Omental fat pad (tissue), 4 donors: ENCODE data around the gene TOX3. TPM values are rescaled to one million over a fixed set of nuclear protein-coding genes. Genes with fewer than 3 reads are reported as not detected.

ENCODE experiments used
- ATAC-seq: fragments of 150-250 bp; one replicate; pipeline ENCODE4 v1.9.1; 2016; ENCODE audit warnings: mild to moderate bottlenecking, moderate library complexity; ENCODE audit not compliant: low FRiP score
- DNase-seq: peaks from one replicate; pipeline ENCODE4 v3.0.0-alpha.2; 2019; ENCODE audit warnings: low spot score
- CTCF ChIP-seq, 3 donors: fragments of 450-650 bp; IDR thresholded peaks; one replicate each; pipeline ENCODE4 v1.5.1; 2016 to 2017; ENCODE audit warnings: antibody characterized with exemption in 3 of 3, mild to moderate bottlenecking in 3 of 3, moderate library complexity in 2 of 3
- total RNA-seq, 4 donors: library from RNA; depleted of rRNA; stranded (reverse); fragments of >200 nt; gene quantifications; one replicate each; pipeline ENCODE4 v1.1.0, GENCODE V29; 2016

Gene TOX3
- total RNA-seq, 4 donors from 2014 or later = 1.0 TPM; not detected in 3

GRCh38 chr16:52433643-52434042 lies 113.3 kb downstream of the TOX3 start:
- no peak for TF ChIP-seq CTCF (IDR thresholded peaks at IDR 0.05)
- DNase-seq (no peak), ATAC-seq (no peak)

GRCh38 chr16:52424591-52424990 lies 122.4 kb downstream of the TOX3 start:
- DNase-seq (no peak), ATAC-seq (no peak)
- no peak for TF ChIP-seq CTCF (IDR thresholded peaks at IDR 0.05)

GRCh38 chr16:52422307-52422706 lies 124.6 kb downstream of the TOX3 start:
- TF ChIP-seq CTCF (IDR thresholded peaks at IDR 0.05) = no peak
- ATAC-seq (no peak), DNase-seq (no peak)

- no peak for ATAC-seq
- DNase-seq = no peak
- no peak for TF ChIP-seq CTCF (IDR thresholded peaks at IDR 0.05)
These were observed 128.7 kb downstream of the TOX3 start for GRCh38 chr16:52418201-52418600.

GRCh38 chr16:52416888-52417287 lies 130.1 kb downstream of the TOX3 start:
- no peak for TF ChIP-seq CTCF (IDR thresholded peaks at IDR 0.05)
- ATAC-seq (no peak), DNase-seq (no peak)

- DNase-seq (no peak), ATAC-seq (no peak)
- no peak for TF ChIP-seq CTCF (IDR thresholded peaks at IDR 0.05)
These were observed 135.9 kb downstream of the TOX3 start for GRCh38 chr16:52411011-52411410.

GRCh38 chr16:52408191-52408845 lies 138.6 kb downstream of the TOX3 start:
- DNase-seq (no peak), ATAC-seq (no peak)
- no peak for TF ChIP-seq CTCF (IDR thresholded peaks at IDR 0.05)
